ENCODE data around the gene EGFR.
"Not testable (repeated sequence)": the region's sequence is repeated elsewhere in the genome, so short reads cannot be mapped to it uniquely, and the experiment has no call there.

Gene EGFR

DNA sequence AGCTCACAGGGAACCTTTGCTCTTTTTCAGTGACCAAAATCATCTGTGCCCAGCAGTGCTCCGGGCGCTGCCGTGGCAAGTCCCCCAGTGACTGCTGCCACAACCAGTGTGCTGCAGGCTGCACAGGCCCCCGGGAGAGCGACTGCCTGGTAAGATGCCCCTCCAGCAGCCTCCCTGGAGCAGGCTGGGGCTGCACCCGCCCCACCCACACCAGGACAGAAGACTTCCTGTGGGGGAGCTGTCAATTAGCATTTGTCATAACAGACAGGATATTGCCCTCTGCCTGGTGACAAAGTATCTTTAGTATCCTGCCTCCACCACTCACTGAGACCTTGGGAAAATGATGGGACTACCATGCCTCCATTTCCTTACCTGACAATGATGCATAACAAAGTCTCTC lies 133.7 kb downstream of the EGFR start:
- no peak for DNase-seq

DNA sequence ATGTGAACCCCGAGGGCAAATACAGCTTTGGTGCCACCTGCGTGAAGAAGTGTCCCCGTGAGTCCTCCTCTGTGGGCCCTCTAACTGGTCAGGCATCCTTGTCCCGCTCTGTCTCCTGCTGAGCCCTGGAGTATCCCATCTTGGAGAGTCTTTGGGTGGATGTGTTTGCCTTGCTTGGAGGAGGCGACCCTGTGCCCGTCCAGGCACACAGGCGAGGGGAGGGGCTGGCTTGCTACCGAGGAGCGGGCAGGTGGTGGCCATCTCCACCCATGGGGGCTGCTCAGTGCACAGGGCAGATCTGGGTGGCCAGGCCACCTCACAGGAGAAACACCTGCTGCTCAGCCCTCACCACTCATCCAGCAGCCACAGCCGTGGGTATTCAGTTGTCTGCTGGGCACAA lies 135.3 kb downstream of the EGFR start:
- DNase-seq, result no peak

DNA sequence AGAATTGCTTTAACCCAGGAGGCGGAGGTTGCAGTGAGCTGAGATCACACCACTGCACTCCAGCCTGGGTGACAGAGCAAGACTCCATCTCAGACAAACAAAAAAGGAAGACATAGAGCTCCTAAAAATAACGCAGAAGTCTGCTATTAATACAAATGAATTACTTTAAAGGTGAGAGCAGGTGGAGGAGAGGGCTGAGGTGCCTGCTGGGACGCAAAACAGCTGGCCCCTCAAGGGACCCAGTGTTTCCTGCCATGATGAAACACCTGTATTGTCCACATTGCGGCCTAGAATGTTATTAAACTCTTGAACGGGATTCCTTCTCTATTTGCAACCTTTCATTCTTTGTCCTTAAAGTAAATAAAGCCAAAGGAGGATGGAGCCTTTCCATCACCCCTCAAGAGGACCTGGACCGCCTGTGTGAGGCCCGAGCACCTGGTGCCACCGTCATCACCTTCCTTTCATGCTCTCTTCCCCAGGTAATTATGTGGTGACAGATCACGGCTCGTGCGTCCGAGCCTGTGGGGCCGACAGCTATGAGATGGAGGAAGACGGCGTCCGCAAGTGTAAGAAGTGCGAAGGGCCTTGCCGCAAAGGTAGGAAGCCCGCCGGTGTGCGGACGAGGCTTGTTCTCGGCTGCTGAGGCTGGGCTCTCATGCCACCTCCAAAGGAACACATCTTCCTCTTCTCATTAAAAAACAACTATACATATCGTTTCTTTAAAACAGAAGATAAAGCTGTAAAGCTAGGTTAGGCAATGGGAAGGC lies 136.7 kb downstream of the EGFR start:
- DNase-seq, result no peak

DNA sequence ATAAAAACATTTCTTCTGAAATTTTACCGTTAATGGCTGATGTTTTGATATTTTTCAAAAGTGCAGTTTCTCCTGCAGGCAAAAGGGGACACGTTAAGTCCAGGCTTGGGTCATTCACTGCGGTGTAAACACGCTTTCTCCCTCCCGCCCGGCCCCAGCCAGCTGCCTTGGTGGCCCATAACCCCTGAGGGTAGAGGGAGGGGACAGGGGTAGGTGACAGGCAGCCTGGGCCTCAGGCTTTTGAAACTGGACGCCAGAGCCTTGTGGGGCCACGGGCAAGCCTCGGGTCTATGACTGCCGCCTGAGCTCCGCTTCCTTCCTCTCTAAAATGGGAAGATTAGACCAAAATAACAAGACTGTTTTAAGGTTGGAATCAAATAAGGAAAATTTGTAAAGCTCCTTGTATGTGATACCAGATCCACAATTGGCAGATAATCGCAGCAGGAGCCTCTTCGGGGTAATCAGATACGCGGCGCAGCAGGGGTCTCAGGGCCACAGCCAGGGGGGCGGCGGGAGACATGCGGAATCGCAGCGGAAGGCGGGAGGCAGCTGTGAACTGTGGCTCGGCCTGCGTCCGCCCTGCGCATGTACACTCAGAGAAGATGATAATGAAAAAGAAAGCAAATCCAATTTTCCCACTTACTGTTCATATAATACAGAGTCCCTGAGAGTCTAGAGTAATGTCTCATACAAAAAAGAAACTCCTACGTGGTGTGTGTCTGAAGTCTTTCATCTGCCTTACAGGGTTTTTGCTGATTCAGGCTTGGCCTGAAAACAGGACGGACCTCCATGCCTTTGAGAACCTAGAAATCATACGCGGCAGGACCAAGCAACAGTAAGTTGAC lies 138.3 kb downstream of the EGFR start:
- DNase-seq, result no peak

DNA sequence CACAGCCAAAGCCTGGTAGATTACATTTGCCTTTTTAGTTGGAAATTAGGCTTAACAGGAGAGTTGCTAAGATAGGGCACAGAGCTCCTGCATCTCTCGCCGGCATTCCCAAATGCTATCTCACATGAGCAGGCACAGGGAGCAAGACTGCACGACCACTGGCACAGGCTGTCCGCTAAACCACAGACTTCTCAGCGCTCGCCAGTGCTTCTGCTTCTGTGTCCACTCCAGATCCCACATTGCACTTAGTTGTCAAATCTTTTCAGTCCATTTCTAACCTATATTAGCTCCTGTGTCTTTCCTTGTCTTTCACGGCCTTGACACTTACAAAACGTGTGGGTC lies 138.9 kb downstream of the EGFR start:
- no peak for DNase-seq

DNA sequence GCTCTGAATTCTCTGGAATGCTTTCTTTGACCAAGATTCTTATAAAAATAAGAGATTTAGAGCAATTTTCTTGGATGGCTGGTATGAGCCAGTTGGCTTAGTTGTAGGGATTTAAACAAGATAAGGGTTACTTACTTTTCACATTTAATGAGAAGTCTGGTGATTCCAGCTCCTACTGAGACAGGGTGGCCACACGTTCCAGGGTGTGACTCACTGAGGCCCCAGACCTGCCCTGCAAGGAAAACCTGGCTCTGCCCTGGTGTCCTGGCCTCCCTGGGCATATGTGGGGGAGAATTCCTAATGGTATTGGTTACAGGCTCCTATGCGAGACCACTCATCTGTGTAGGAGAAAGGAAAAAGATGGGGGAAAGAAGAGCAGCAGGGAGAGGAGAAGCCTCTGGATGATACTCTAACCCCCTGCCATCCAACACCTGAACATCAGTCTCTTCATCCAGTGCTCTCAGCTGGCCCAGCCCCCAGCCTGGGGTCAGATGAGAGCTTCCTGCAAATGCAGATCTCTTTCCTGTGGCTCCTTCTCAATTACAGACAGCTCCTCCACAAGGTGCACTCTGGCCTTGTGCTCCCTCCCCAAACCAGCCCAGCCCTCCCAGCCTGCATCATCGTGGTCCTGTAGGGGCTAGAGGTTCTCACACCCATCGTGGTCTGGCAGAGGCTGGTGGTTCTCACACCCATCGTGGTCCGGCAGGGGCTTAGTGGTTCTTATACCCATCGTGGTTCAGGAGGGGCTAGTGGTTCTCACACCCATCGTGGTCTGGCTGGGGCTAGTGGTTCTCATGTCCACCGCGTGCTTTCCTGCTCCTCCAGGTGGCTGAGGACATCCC lies 139.9 kb downstream of the EGFR start:
- no peak for DNase-seq

DNA sequence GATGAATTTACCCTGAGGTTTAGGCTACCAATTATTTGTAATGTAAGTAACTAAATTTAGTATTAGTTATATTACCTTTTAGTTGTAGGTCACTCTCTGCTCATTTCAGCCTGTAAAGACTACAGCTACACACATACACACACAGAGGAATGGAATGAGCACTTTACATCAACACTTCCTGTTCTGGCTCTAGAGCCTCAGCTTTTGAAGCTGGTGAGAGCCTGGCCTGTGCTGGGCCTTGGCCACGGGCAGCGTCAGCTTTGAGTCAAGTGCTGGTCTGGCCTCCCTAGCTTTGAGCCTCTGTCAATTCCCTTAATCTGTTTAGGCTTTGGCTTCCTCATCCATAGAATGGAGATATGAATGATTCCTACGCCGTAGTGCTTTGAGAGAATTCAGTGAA lies 141.7 kb downstream of the EGFR start:
- DNase-seq, result no peak

DNA sequence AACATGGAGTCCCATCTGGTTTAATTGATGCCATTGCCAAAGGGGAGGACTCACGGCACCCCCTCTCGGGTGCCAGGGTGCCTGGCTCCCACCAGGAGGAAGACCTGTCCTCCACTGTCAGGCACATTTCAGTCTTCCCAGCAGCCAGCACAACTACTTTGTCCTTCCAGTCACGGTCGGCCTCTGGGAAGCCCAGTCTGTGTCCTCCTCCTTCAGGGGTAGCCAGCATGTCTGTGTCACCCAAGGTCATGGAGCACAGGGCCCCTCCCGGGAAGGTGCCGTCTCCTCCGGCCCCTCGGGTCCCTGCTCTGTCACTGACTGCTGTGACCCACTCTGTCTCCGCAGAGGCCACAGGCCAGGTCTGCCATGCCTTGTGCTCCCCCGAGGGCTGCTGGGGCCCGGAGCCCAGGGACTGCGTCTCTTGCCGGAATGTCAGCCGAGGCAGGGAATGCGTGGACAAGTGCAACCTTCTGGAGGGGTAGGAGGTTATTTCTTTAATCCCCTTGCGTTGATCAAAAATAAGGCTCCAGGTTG lies 142.4 kb downstream of the EGFR start:
- no peak for DNase-seq

DNA sequence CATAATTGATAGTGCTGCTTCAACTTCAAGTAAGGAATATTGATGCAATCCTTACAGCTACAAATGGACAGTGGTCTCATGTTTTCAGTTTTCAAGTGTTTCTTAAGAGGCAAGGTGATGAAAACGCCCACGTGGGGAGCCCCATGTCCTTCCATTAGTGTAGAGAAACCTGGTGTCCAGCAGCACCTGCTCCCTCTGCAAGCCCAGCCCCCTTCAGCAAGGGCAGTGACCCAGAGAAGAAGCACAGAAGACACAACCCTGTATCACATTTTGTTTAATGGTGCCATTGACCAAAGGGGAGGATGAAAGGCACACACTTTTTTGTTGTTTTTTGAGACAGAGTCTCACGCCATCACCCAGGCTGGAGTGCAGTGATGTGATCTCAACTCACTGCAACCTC lies 143.7 kb downstream of the EGFR start:
- DNase-seq, result no peak

DNA sequence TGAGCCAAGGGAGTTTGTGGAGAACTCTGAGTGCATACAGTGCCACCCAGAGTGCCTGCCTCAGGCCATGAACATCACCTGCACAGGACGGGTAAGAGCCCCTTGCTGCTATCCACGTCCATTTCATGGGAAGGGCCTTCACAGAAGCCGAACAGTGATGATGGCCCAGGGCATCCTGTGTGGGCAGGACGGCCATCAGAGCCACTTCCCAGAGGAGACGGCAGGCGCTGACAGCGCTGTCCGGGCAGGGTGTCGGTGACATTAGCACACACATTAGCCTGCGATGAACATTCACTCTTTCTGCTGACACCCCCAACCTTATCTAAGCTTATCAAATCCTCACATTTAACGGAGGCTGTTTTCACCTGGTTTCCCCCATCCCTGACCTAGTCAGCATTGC lies 144.9 kb downstream of the EGFR start:
- no peak for DNase-seq

DNA sequence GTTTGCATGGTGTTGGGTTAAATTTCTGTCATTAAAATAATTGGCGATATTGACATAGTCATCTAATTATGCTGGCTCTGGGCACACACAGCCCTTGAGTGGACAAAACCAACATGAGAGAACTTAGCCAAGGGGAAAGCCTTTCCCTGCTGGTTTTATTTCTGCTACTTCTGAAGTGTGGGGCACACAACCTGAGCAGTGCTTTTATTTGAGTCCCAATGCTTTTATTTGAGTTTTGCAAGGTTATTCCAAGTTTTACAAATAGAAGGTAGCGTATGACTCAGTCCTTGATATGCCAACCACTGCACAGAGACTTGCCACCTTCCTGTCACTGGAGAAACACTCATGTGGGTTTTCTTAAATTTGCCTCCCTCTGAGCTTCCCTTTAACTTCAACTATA lies 145.7 kb downstream of the EGFR start:
- DNase-seq, result no peak

DNA sequence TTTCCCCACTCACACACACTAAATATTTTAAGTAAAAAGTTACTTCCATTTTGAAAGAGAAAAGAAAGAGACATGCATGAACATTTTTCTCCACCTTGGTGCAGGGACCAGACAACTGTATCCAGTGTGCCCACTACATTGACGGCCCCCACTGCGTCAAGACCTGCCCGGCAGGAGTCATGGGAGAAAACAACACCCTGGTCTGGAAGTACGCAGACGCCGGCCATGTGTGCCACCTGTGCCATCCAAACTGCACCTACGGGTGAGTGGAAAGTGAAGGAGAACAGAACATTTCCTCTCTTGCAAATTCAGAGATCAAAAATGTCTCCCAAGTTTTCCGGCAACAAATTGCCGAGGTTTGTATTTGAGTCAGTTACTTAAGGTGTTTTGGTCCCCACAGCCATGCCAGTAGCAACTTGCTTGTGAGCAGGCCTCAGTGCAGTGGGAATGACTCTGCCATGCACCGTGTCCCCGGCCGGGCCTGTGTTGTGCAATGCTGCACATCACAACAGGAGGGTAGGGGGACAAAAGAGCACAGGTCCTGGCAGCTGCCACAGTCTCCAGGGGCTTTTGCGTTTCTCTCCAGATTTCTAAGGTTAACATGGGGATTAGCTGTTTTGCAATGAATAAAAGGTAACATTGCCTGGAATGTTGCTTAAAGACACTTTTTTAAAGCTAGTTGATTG lies 146.5 kb downstream of the EGFR start:
- DNase-seq, result no peak

DNA sequence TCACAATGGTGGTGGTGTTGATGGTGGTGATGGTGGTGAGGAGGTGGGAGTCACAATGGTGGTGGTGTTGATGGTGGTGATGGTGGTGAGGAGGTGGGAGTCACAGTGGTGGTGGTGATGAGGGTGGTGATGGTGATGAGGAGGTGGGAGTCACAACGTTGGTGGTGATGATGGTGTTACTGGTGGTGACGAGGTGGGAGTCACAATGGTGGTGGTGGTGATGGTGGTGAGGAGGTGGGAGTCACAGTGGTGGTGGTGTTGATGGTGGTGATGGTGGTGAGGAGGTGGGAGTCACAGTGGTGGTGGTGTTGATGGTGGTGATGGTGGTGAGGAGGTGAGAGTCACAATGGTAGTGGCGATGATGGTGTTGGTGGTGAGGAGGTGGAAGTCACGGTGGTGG lies 148.5 kb downstream of the EGFR start:
- DNase-seq, result not testable (repeated sequence)

DNA sequence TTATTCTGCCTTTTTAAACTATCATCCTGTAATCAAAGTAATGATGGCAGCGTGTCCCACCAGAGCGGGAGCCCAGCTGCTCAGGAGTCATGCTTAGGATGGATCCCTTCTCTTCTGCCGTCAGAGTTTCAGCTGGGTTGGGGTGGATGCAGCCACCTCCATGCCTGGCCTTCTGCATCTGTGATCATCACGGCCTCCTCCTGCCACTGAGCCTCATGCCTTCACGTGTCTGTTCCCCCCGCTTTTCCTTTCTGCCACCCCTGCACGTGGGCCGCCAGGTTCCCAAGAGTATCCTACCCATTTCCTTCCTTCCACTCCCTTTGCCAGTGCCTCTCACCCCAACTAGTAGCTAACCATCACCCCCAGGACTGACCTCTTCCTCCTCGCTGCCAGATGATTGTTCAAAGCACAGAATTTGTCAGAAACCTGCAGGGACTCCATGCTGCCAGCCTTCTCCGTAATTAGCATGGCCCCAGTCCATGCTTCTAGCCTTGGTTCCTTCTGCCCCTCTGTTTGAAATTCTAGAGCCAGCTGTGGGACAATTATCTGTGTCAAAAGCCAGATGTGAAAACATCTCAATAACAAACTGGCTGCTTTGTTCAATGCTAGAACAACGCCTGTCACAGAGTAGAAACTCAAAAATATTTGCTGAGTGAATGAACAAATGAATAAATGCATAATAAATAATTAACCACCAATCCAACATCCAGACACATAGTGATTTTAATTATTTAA lies 151.7 kb downstream of the EGFR start:
- DNase-seq, result no peak

DNA sequence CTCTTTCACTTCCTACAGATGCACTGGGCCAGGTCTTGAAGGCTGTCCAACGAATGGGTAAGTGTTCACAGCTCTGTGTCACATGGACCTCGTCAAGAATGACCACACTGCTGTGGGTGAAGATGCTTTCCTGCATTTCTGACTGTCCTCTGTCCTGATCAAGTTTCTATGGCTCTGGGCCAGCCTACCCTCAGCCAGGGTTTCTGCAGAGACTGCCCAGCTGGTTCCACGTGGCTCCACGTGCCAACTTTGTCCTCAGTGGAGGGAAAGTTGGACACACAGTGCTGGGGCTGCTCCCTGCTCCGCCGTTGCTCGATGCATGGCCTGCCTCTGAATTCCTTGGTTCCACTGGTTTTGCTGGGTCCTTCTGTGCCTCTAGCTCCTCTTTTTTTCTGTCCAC lies 152.3 kb downstream of the EGFR start:
- DNase-seq, result no peak

DNA sequence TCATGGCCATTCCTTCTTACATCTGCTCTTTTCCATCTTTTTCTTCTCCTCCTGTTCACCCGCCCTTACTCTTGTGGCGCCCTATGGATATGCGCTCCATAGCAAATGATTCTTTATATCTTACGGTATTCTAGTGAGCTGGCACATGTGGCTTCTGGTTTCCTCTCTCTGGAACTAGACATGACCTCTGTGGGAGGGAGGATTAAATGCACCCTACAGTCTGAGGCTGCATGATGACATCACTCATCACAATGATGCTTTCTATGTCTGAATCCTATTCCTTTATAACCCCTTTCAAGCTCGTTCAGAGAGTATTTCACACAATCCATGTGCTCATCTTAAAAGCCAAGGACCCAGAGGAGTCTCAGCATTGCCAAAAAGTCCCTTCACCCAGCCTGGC lies 153.3 kb downstream of the EGFR start:
- DNase-seq, result no peak

DNA sequence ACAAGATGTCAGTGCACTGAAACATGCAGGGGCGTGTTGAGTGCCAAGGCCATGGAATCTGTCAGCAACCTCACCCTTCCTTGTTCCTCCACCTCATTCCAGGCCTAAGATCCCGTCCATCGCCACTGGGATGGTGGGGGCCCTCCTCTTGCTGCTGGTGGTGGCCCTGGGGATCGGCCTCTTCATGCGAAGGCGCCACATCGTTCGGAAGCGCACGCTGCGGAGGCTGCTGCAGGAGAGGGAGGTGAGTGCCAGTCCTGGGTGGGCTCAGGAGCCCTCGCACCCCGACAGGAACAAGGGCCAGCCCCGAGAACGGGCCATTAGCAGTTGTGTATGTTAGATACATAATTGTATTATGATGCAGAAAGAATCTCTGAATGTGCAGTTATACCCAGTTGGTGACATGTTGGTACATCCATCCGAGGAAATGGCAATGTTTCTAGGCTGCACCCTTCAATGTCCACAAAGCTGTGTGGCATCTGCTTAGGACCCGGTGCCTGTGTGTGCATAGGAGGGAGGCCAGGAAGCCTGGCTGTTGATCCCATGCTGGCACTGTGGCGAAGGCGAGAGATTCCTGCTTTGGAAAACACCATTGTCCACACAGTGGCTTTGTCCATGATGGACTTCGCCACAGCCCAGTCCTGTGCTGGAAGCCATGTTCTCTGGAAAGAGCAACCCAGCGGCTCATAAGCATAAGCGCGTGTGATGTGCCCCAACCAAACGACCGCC lies 154.2 kb downstream of the EGFR start:
- DNase-seq, result no peak

DNA sequence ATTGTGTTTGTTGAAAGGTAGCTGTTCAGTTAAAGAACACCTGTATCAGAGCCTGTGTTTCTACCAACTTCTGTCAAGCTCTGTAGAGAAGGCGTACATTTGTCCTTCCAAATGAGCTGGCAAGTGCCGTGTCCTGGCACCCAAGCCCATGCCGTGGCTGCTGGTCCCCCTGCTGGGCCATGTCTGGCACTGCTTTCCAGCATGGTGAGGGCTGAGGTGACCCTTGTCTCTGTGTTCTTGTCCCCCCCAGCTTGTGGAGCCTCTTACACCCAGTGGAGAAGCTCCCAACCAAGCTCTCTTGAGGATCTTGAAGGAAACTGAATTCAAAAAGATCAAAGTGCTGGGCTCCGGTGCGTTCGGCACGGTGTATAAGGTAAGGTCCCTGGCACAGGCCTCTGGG lies 154.9 kb downstream of the EGFR start:
- DNase-seq, result no peak

DNA sequence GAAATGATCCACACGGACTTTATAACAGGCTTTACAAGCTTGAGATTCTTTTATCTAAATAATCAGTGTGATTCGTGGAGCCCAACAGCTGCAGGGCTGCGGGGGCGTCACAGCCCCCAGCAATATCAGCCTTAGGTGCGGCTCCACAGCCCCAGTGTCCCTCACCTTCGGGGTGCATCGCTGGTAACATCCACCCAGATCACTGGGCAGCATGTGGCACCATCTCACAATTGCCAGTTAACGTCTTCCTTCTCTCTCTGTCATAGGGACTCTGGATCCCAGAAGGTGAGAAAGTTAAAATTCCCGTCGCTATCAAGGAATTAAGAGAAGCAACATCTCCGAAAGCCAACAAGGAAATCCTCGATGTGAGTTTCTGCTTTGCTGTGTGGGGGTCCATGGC lies 155.6 kb downstream of the EGFR start:
- no peak for DNase-seq

DNA sequence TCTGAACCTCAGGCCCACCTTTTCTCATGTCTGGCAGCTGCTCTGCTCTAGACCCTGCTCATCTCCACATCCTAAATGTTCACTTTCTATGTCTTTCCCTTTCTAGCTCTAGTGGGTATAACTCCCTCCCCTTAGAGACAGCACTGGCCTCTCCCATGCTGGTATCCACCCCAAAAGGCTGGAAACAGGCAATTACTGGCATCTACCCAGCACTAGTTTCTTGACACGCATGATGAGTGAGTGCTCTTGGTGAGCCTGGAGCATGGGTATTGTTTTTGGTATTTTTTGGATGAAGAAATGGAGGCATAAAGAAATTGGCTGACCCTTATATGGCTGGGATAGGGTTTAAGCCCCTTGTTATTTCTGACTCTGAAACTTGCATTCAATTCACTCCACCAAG lies 156.0 kb downstream of the EGFR start:
- no peak for DNase-seq

DNA sequence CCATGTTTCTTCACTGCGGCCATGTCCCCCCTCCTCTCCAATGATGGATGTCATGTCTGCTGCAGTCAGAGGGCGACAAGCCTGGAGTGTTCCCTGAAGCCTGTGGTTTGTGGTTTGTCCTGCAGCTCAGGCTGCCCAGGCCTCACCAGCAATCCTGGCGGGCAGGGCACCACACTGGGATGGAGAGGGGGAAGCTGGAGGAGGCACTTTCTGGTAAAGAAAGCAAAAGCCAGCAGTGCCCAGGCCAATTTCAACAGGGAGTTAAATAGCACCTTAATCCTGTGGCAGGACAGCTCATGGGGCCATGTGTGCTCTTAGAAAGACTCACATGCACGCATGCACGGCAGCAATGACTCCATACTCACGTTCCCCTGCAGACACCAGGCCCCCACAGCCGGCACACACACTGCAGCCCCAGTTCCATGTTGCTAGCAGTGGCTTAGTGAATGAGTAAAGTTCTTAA lies 158.3 kb downstream of the EGFR start:
- DNase-seq, result no peak

Measured in NCI-H1417 treated with DMSO at 0.1 percent for 48 hours (cell line).